NCI-H345 treated with DMSO at 0.1 percent for 48 hours (cell line): ENCODE measurements around the gene ODF4.

Source experiments
- DNase-seq: peaks from one replicate; lab custom pipeline; 2025; ENCODE audit not compliant: unreplicated experiment; lab: John Stamatoyannopoulos, UW

The ODF4 gene

GRCh38 chr17:8339540-8339939 lies at the start of gene ODF4:
TSS of gene ODF4 (plus strand) at chr17:8339840. CDS start at chr17:8340052, 212 bp downstream.
- DNase-seq: no peak

GRCh38 chr17:8290043-8290442 lies 49.6 kb upstream of the ODF4 start:
- DNase-seq: no peak

- no peak for DNase-seq
Observed at GRCh38 chr17:8292639-8293395, 46.8 kb upstream of the ODF4 start.

- DNase-seq: no peak
Observed at GRCh38 chr17:8294361-8294760, 45.3 kb upstream of the ODF4 start.

GRCh38 chr17:8294814-8295316 lies 44.8 kb upstream of the ODF4 start:
- no peak for DNase-seq

GRCh38 chr17:8300226-8300625 lies 39.4 kb upstream of the ODF4 start:
- no peak for DNase-seq

GRCh38 chr17:8300627-8301242 lies 38.9 kb upstream of the ODF4 start:
- DNase-seq: peak; percentile 5

GRCh38 chr17:8310601-8311123 lies 29.0 kb upstream of the ODF4 start:
- DNase-seq: no peak

- DNase-seq: no peak
Observed at GRCh38 chr17:8311131-8311790, 28.4 kb upstream of the ODF4 start.

GRCh38 chr17:8312251-8312650 lies 27.4 kb upstream of the ODF4 start:
- no peak for DNase-seq

- DNase-seq: no peak
Observed at GRCh38 chr17:8312726-8313600, 26.7 kb upstream of the ODF4 start.

- no peak for DNase-seq
Observed at GRCh38 chr17:8314797-8315763, 24.6 kb upstream of the ODF4 start.

- DNase-seq: no peak
Observed at GRCh38 chr17:8315764-8316217, 23.8 kb upstream of the ODF4 start.

- no peak for DNase-seq
Observed at GRCh38 chr17:8318010-8318935, 21.4 kb upstream of the ODF4 start.

GRCh38 chr17:8320262-8320661 lies 19.4 kb upstream of the ODF4 start:
- DNase-seq: no peak

GRCh38 chr17:8320990-8321389 lies 18.6 kb upstream of the ODF4 start:
- DNase-seq: no peak

- no peak for DNase-seq
Observed at GRCh38 chr17:8322061-8322460, 17.6 kb upstream of the ODF4 start.

- DNase-seq: no peak
Observed at GRCh38 chr17:8324132-8324531, 15.5 kb upstream of the ODF4 start.
